Measurements from ENCODE around the gene DHRS12.
"Not testable (repeated sequence)": the region's sequence is repeated elsewhere in the genome, so short reads cannot be mapped to it uniquely, and the experiment has no call there.

DHRS12 gene

DNA sequence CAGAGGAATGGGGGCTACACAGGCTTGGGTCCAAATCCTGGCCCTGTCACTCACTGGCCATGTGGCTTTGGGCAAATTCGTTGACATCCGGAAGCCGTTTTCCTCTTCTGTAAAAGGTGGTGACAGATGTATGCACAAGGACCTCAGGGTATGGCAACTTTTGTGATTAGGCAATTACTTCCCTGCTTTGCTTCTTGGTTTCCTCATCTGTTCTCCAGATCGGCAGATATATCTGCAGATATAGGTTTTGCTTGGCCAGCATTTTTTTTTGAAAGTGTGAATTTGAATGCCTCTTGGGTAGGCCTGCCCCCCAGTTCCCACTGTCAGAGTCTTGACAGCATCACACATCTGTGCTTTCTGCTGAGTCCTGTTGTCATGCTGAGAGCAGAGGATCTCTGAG lies 23.3 kb upstream of the DHRS12 start:
- no peak for DNase-seq

- no peak for DNase-seq
Measured at GRCh38 chr13:51826606-51827005, 22.6 kb upstream of the DHRS12 start.

DNA sequence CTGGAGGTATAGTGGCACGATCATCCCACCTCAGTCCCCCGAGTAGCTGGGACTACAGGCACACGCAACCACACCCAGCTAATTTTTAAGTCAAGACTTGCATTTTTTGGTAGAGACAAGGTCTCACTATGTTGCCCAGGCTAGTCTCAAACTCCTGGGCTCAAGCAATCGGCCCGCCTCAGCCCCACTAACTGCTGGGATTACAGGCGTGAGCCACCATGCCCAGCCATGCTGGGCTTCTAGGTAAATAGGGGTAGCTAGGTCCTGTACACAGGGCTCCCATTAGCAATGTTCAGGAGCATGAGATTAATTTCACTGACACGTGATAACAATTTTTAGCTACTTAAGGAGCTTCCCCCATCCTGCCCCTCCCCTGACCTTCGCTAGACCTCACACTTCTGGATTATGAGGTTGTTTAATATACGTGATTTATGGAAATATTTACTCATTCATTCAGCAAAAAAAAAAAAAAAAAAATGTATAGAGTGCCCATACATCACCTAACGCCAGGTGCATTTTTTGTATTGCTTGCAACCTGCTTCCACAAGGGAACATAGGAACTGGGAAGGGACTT lies 21.8 kb upstream of the DHRS12 start:
- DNase-seq: no peak

- DNase-seq: no peak
Measured at GRCh38 chr13:51825165-51825592, 21.2 kb upstream of the DHRS12 start.

- not testable (repeated sequence) for DNase-seq
Measured at GRCh38 chr13:51824712-51825111, 20.7 kb upstream of the DHRS12 start.

GRCh38 chr13:51823863-51824262 lies 19.9 kb upstream of the DHRS12 start:
- DNase-seq: no peak

DNA sequence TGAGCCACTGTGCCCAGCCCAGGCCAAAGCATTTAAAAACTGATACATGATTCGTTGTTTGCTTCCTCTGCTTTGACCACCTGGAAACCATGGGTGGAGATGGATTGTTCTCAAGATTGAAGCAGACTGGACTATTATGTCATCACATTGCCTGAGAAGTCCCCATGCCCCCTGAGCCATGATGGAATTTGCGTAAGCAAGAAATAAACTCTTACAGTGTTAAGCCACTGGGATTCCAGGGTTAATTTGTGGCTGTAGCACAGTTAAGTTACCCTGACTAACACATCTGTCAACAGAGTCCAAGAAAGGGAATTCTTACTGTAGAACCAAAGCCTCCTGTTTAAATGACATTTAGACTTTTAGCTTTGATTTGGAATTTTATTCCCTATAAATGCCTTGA lies 19.4 kb upstream of the DHRS12 start:
- no peak for DNase-seq

DNA sequence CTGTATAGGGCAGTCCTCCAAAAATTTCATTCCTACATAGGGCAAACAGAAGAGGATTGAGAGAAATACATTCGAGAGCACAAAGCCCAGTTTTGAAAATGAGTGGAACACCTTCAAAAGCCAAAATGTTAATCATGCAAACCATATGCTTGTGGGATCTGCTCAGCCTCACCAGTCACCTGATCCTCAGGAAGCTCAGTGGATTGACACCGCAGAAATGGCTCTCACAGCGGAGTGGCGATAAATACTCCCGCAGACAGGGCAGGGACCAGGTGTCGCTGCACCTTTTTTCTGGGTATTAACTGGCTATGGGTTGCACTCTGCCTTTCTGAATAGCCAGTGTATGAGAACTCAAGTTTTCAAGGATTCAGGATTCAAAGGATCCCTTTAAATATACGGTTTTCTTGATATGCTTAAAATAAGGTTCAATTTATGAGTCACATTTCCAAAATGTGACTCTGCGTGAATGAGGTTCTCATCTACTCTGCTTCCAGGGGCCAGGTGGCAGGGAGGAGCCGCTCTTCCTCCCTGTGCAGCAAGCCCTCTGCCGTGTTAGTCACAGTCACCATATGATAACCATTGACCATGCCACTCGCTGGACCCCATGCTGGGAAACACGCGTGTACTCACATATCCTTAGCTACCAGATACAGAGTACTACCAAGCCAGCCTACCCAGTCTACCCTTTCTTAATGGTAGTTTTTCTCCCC lies 18.3 kb upstream of the DHRS12 start:
- DNase-seq: no peak

DNA sequence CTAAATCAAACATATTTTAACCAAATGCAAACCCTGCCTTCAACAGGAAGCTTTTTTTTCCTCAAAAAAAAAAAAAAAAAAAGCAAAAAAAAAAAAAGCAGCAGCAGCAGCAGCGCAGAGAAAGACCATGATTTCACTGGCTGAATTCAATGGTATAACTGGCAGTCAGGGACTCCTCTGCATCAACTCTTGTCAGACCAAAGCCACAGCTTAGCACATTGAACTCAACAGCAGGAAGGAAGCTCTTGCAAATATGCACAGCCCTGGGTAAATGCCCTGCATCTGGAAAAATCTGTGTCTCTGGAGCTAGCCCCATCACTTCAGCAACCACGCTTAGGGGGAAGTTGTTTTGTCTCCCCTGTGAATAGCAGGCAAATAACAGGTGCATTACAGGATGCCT lies 17.6 kb upstream of the DHRS12 start:
- DNase-seq: no peak

DNA sequence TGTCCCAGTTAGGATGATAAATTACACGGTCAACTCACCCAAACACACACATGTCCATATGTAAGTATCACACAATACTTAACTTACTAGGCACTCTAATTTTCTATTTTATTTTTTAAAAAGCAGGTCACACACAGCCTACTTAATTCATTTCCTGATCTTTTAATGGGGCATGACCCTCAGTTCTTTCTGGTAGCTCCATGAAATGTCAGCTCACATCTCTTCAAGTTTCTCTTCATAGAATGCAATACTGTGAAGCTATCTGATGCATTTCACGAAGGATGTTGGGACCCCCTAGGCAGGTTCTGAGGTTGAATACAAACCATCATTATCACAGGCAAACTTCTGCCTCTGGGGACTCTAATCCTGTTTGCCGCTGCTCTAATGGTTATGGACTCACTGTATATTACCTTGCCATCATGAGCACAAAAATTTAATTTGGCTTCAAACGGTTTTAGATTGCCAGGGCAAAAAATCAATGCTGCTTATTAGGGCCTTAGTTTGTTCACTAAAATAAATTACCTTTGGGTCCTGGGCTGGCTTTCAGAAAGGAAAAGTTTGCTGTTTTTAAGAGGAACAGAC lies 16.1 kb upstream of the DHRS12 start:
- no peak for DNase-seq

DNA sequence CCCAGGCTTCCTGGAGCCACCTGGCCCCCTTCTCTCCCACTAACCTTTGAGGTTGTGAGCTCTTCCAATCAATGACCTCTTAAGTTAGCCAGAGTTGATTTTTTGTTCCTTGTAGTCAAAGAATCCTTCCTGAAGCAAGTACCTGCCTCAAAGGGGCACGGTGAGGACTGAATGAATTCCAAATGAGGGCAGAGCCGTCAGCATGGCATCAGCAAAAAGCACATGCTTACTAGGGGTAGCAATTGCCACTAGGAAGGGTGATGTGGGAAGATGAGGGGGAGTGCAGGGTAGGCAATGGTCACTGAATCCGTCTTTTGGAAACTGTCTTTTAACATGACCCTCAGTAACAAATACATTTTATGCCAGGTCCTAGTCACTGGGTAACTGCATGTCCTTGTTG lies 15.6 kb upstream of the DHRS12 start:
- DNase-seq: no peak

GRCh38 chr13:51818781-51819511 lies 15.0 kb upstream of the DHRS12 start:
- DNase-seq: peak; percentile 23

GRCh38 chr13:51818276-51818675 lies 14.3 kb upstream of the DHRS12 start:
- no peak for DNase-seq

DNA sequence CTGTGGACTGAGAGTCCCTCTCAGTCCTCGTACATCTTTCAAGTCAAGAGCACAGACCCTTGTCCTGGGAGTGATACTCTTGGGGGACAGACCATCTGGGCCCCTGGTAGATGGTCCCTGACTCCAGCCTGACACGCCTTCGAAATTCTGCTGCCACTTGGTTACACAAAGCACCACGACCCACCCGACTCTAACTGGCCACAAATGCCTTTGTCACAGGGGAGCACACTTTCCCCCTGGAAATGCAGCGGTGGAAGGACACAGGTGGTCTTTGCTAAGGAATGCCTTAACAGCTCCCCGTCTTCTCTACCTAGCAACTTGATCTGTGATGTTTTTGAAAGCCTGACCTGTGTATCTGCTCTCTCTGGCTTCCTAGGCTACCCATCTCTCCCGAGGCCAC lies 13.8 kb upstream of the DHRS12 start:
- no peak for DNase-seq

GRCh38 chr13:51816604-51817249 lies 12.8 kb upstream of the DHRS12 start:
- DNase-seq: no peak

- no peak for DNase-seq
Measured at GRCh38 chr13:51815848-51816247, 11.9 kb upstream of the DHRS12 start.

DNA sequence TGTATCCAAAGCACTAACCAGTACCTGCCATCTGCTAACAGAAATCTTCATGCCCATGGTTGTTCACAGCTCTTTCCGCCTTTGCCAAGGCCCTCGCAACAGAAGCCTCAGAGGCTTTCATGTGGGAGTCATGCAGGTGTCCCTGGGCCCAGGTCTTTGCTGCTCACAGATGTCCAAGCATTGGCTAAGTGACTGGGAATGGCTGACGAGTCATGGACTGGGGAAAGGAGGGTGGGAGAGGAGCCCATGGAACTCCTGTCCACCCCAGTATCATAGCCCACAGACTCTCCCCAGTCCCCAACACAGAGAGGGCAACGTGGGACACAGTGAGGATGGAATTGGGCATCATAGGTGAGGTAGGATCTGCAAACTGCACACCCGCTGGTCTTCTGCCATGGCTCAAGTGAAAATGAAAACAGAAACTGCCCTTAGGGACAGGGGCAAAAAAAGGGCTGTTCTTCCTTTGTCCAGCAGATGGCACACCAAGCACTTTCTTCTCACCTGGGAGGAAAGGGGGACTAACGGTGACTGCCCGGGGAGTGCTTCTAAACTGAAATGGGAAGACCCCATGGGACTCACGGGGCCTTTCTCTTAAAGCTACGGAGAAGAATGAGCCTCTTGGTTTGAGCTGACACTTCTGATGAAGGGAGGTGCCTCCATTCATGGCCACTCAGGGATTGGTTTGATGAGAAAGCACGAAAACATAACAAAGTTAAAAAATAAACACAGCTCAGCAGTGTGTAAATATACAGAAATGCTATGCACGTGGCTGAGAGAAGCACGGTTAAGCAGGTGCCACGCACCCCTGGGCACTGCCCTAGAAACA lies 11.1 kb upstream of the DHRS12 start:
- DNase-seq: peak; percentile 63

DNA sequence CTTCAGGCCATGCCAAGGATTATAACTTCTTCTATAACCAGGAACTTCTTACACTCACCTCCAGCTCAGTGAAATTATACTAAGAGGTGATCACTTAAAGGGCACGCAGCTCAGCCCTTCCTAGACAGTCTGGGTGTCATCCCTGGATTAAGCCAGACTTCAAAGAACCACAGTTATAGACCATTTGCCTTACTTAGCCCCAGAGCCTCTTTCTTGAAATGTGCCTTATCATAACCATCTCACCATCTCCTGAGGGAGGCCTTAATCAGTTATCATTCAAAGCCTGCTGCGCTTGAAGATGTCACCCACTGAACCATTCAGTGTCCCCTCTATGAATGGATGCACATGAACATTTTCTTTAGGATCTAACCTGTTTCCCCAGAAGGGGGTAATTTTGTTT lies 10.1 kb upstream of the DHRS12 start:
- no peak for DNase-seq

- no peak for DNase-seq
Measured at GRCh38 chr13:51811920-51812451, 8.0 kb upstream of the DHRS12 start.

- no peak for DNase-seq
Measured at GRCh38 chr13:51811046-51811445, 7.1 kb upstream of the DHRS12 start.

DNA sequence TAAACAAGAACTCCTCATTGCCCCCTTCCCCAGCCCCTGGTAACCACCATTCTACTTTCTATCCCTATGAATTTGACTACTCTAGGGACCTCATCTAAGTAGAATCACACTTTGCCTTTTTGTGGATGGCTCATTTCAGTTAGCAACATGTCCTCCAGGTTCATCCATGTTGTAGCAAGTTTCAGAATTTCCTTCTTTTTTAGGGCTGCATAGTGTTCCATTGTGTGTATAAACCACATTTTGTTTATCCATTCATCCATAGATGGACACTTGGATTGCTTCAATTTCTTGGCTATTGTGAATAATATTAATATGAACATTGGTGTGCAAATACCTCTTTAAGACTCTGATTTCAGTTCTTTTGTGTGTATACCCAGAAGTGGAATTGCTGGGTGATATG lies 4.8 kb upstream of the DHRS12 start:
- no peak for DNase-seq

- no peak for DNase-seq
Measured at GRCh38 chr13:51807041-51807440, 3.1 kb upstream of the DHRS12 start.
